Upper lobe of left lung (tissue), 6 donors: ENCODE results near the gene SLC2A14. TPM values are rescaled to one million over a fixed set of nuclear protein-coding genes. Genes with fewer than 3 reads are reported as not detected.

ENCODE experiments used
- ATAC-seq, 2 donors: fragments of 200-7000 bp; cut with Tn5 transposase; one replicate each; pipeline ENCODE4 v1.9.1; 2022; ENCODE audit warnings: mild to moderate bottlenecking in 2 of 2, moderate library complexity in 2 of 2; ENCODE audit not compliant: low FRiP score in 2 of 2
- DNase-seq, 2 donors: peaks; one replicate each; pipeline ENCODE4 v3.0.0-alpha.2; 2019 to 2020
- H3K27ac ChIP-seq, 4 donors: fragments of 200-600 bp; sonication (generic); one replicate each; pipeline ENCODE4 v1.5.1; 2016 to 2019
- H3K27me3 ChIP-seq, 4 donors: fragments of 200-600 bp; sonication (generic); one replicate each; pipeline ENCODE4 v1.5.1; 2017 to 2019
- H3K36me3 ChIP-seq, 4 donors: fragments of 200-600 bp; sonication (generic); one replicate each; pipeline ENCODE4 v1.5.1; 2016 to 2019
- H3K4me1 ChIP-seq, 4 donors: fragments of 200-600 bp; sonication (generic); one replicate each; pipeline ENCODE4 v1.5.1; 2018 to 2019
- H3K4me3 ChIP-seq, 4 donors: fragments of 200-600 bp; sonication (generic); one replicate each; pipeline ENCODE4 v1.5.1; 2017 to 2019; ENCODE audit warnings: mild to moderate bottlenecking in 2 of 4, moderate library complexity in 1 of 4
- H3K9me3 ChIP-seq, 4 donors: fragments of 200-600 bp; sonication (generic); one replicate each; pipeline ENCODE4 v1.5.1; 2018 to 2019
- CTCF ChIP-seq, 6 experiments: fragments of 450-650 bp in 4 of 6; fragments of 200-600 bp in 2 of 6; sonication (generic) in 2 of 6; IDR thresholded peaks; one replicate each; pipeline ENCODE4 v1.5.1; 2016 to 2019; ENCODE audit warnings: antibody characterized with exemption in 6 of 6
- EP300 ChIP-seq, 4 donors: sonication (generic); formaldehyde crosslinking; IDR thresholded peaks; one replicate each; pipeline ENCODE4 v1.5.1; 2017; ENCODE audit warnings: antibody characterized with exemption in 4 of 4, control low read depth in 2 of 4
- POLR2A ChIP-seq, 4 donors: fragments of 450-650 bp; IDR thresholded peaks; one replicate each; pipeline ENCODE4 v1.5.1; 2016 to 2017; ENCODE audit warnings: antibody characterized with exemption in 4 of 4, mild to moderate bottlenecking in 2 of 4
- POLR2AphosphoS5 ChIP-seq, 2 donors: sonication (generic); formaldehyde crosslinking; IDR thresholded peaks; one replicate each; pipeline ENCODE4 v1.5.1; 2017; ENCODE audit warnings: antibody characterized with exemption in 2 of 2
- WGBS, 2 donors: methylation state at CpG; one replicate each; pipeline ENCODE4 v1.1.5; 2017 to 2018; 5-methylcytosine and 5-hydroxymethylcytosine counted together
- total RNA-seq, 6 donors: library from RNA; depleted of rRNA in 4 of 6; stranded (reverse); fragments of >200 nt in 4 of 6; gene quantifications; one replicate each; pipeline versions ENCODE4 v1.1.0 to v1.2.1, GENCODE V29; 2016 to 2021
- donor health status: DM: no; HTN: no; CAD: no; lungs with moderate emphysema.
- donor health status: DM: no; HTN: yes; CAD: no; lungs with severe emphysema.

The SLC2A14 gene
- total RNA-seq, 6 donors from 2014 or later = 0.17 to 3.2 TPM; not detected in 4

- Histone ChIP-seq H3K36me3 (no peaks in the 10 kb centered on the region), H3K4me3 (no peak overlapping the region), H3K9me3 (no peaks in the 10 kb centered on the region), H3K27me3 (no peaks in the 10 kb centered on the region), H3K4me1 (no peaks in the 10 kb centered on the region), H3K27ac (no peak overlapping the region)
- TF ChIP-seq POLR2AphosphoS5 (IDR thresholded peaks at IDR 0.05) (no peak), POLR2A (IDR thresholded peaks at IDR 0.05) (no peak), EP300 (IDR thresholded peaks at IDR 0.05) (no peak), CTCF (IDR thresholded peaks at IDR 0.05) (no peak)
- ATAC-seq (no peak), DNase-seq (no peak)
- WGBS, 2 donors = 97 to 99% methylated on average over 3 of the region's 3 CpGs
These were observed 6.5 kb upstream of the SLC2A14 start for GRCh38 chr12:7879246-7879645.

- peaks cover 0 to 3% (median 0%) of the 10 kb centered on the region in 4 donors for H3K4me1 ChIP-seq
- H3K27ac ChIP-seq = no peak overlapping the region
- ATAC-seq = no peak
- H3K36me3 ChIP-seq = no peaks in the 10 kb centered on the region
- 87 to 90% methylated on average over 8 of the region's 8 CpGs for WGBS, 2 donors
- peaks cover 0 to 10% (median 6%) of the 10 kb centered on the region in 4 donors for H3K27me3 ChIP-seq
- no peak for TF ChIP-seq POLR2A (IDR thresholded peaks at IDR 0.05)
- no peak for TF ChIP-seq EP300 (IDR thresholded peaks at IDR 0.05)
- TF ChIP-seq POLR2AphosphoS5 (IDR thresholded peaks at IDR 0.05) = no peak
- TF ChIP-seq CTCF (IDR thresholded peaks at IDR 0.05) = no peak
- no peaks in the 10 kb centered on the region for H3K9me3 ChIP-seq
- no peak overlapping the region for H3K4me3 ChIP-seq
- no peak for DNase-seq
These were observed 4.7 kb upstream of the SLC2A14 start for GRCh38 chr12:7877420-7877819.

- Histone ChIP-seq H3K4me3 (no peak overlapping the region), H3K27ac (no peak overlapping the region), H3K9me3 (no peaks in the 10 kb centered on the region), H3K36me3 (no peaks in the 10 kb centered on the region), H3K4me1 (peaks cover 0 to 3% (median 0%) of the 10 kb centered on the region in 4 donors), H3K27me3 (peaks cover 0 to 14% (median 6%) of the 10 kb centered on the region in 4 donors)
- TF ChIP-seq EP300 (IDR thresholded peaks at IDR 0.05) (no peak), POLR2AphosphoS5 (IDR thresholded peaks at IDR 0.05) (no peak), CTCF (IDR thresholded peaks at IDR 0.05) (no peak), POLR2A (IDR thresholded peaks at IDR 0.05) (no peak)
- ATAC-seq (no peak), DNase-seq (no peak)
- WGBS, 2 donors = 54 to 64% methylated on average over 3 of the region's 3 CpGs
These were observed 2.4 kb downstream of the SLC2A14 start for GRCh38 chr12:7870335-7870734.

- Histone ChIP-seq H3K4me3 (no peak overlapping the region), H3K9me3 (no peaks in the 10 kb centered on the region), H3K27me3 (peaks cover 0 to 14% (median 6%) of the 10 kb centered on the region in 4 donors), H3K36me3 (no peaks in the 10 kb centered on the region), H3K27ac (no peak overlapping the region), H3K4me1 (peaks cover 0 to 3% (median 0%) of the 10 kb centered on the region in 4 donors)
- ATAC-seq (no peak), DNase-seq (no peak)
- no peak for TF ChIP-seq CTCF (IDR thresholded peaks at IDR 0.05)
- TF ChIP-seq POLR2A (IDR thresholded peaks at IDR 0.05) = no peak
- TF ChIP-seq POLR2AphosphoS5 (IDR thresholded peaks at IDR 0.05) = no peak
- TF ChIP-seq EP300 (IDR thresholded peaks at IDR 0.05) = no peak
- 91% methylated on average over 4 of the region's 4 CpGs for WGBS, 2 donors
These were observed 3.6 kb downstream of the SLC2A14 start for GRCh38 chr12:7869137-7869536.

- DNase-seq (no peak), ATAC-seq (no peak)
- Histone ChIP-seq H3K4me1 (peaks cover 0 to 3% (median 0%) of the 10 kb centered on the region in 4 donors), H3K27me3 (peaks cover 0 to 13% (median 6%) of the 10 kb centered on the region in 4 donors), H3K9me3 (no peaks in the 10 kb centered on the region), H3K27ac (no peak overlapping the region), H3K36me3 (no peaks in the 10 kb centered on the region), H3K4me3 (no peak overlapping the region)
- TF ChIP-seq POLR2AphosphoS5 (IDR thresholded peaks at IDR 0.05) (no peak), EP300 (IDR thresholded peaks at IDR 0.05) (no peak), POLR2A (IDR thresholded peaks at IDR 0.05) (no peak), CTCF (IDR thresholded peaks at IDR 0.05) (no peak)
- WGBS, 2 donors = 81 to 89% methylated on average over 4 of the region's 4 CpGs
These were observed 4.3 kb downstream of the SLC2A14 start for GRCh38 chr12:7868391-7868790.
